K562 (cell line): ENCODE measurements around the gene CDC42EP2. TPM values are rescaled to one million over a fixed set of nuclear protein-coding genes. Genes with fewer than 3 reads are reported as not detected.

Source experiments
- ATAC-seq: fragments of 200-7000 bp; cut with Tn5 transposase; 3 replicates; pipeline ENCODE4 v1.9.1; 2020; ENCODE audit warnings: moderate library complexity
- BruUV-seq: library from RNA; stranded (reverse); fragments of 400-500 nt; replicated peaks from 2 replicates; lab custom pipeline; 2021; lab: Mats Ljungman, UMichigan
- CTCF ChIA-PET: fragments of 300-600 bp; formaldehyde crosslinking; extraction: SDS; loops from one replicate; lab custom pipeline; 2021; ENCODE audit warnings: low intra/inter-chr PET ratio; lab: Yijun Ruan, JAX
- POLR2A ChIA-PET: fragments of 300-600, 350-650 bp; sonication (Branson Sonifier 250); formaldehyde crosslinking; extraction: SDS; loops from one replicate; lab custom pipeline; 2021; ENCODE audit warnings: antibody characterized with exemption, inconsistent platforms; lab: Yijun Ruan, JAX
- DNase-seq, 4 experiments: peaks; one replicate each; pipeline versions ENCODE4 v3.0.0 to v3.0.0-alpha.2; 2011 to 2018; ENCODE audit warnings: low spot score in 3 of 4, mixed read lengths in 3 of 4; ENCODE audit errors: extremely low read depth in 1 of 4
- FAIRE-seq: peaks from 2 replicates; lab custom pipeline; 2011; peaks lifted over from hg19 to GRCh38; lab: Jason Lieb, UNC
- H2AFZ ChIP-seq: 2 replicates; pipeline ENCODE4 v1.6.0; 2011; ENCODE audit warnings: low read depth, low read length, control low read depth, inconsistent platforms
- H3K27ac ChIP-seq: fragments of 200-600 bp; 3 replicates; pipeline ENCODE4 v1.8.0; 2011; ENCODE audit warnings: low read depth, mild to moderate bottlenecking, control low read depth, inconsistent platforms, low read length, moderate library complexity, mixed read lengths; ENCODE audit errors: extremely low read depth
- H3K27me3 ChIP-seq, 2 experiments: fragments of 300-600 bp in 1 of 2; 2 replicates in 1 of 2; 3 replicates in 1 of 2; pipeline versions ENCODE4 v1.6.0 to v1.8.0; 2011; ENCODE audit warnings: inconsistent platforms in 2 of 2, low read length in 2 of 2, mild to moderate bottlenecking in 1 of 2, mixed read lengths in 1 of 2, moderate library complexity in 1 of 2; ENCODE audit not compliant: control insufficient read depth in 2 of 2, insufficient read depth in 2 of 2
- H3K36me3 ChIP-seq: fragments of 300-600 bp; 3 replicates; pipeline ENCODE4 v1.8.0; 2011; ENCODE audit warnings: mild to moderate bottlenecking, low read length, inconsistent platforms; ENCODE audit not compliant: control insufficient read depth, insufficient read depth
- H3K4me1 ChIP-seq, 2 experiments: fragments of 200-600 bp in 1 of 2; replicated peaks in 1 of 2; 2 replicates in 1 of 2; 3 replicates in 1 of 2; pipeline versions ENCODE4 v1.5.1 to v1.8.0; 2011; ENCODE audit warnings: inconsistent platforms in 2 of 2, low read length in 2 of 2, mild to moderate bottlenecking in 1 of 2, mixed read lengths in 1 of 2, moderate library complexity in 1 of 2; ENCODE audit not compliant: control insufficient read depth in 2 of 2, insufficient read depth in 2 of 2
- H3K4me2 ChIP-seq: 2 replicates; pipeline ENCODE4 v1.6.1; 2011; ENCODE audit warnings: low read length, control low read depth, inconsistent platforms, mixed read lengths; ENCODE audit not compliant: insufficient read depth
- H3K4me3 ChIP-seq: fragments of 200-600 bp; sonication (generic), shearing (Covaris generic); 2 replicates; pipeline ENCODE4 v1.5.1; 2016; ENCODE audit warnings: control low read depth, inconsistent platforms
- H3K79me2 ChIP-seq: fragments of 200-600 bp; 3 replicates; pipeline ENCODE4 v1.8.0; 2011; ENCODE audit warnings: low read length, inconsistent platforms; ENCODE audit not compliant: control insufficient read depth, insufficient read depth
- H3K9ac ChIP-seq, 2 experiments: 2 replicates each; pipeline versions ENCODE4 v1.6.0 to v1.6.1; 2011; ENCODE audit warnings: low read depth in 2 of 2, low read length in 2 of 2, control low read depth in 1 of 2, inconsistent platforms in 1 of 2, mild to moderate bottlenecking in 1 of 2, mixed read lengths in 1 of 2; ENCODE audit not compliant: insufficient read depth in 1 of 2
- H3K9me1 ChIP-seq: one replicate; pipeline ENCODE4 v1.6.0; 2011; ENCODE audit warnings: inconsistent platforms, mild to moderate bottlenecking, low read length, moderate library complexity; ENCODE audit not compliant: control insufficient read depth, insufficient read depth
- H3K9me3 ChIP-seq: replicated peaks from 2 replicates; pipeline ENCODE4 v1.5.1; 2011; ENCODE audit warnings: low read depth, low read length, inconsistent platforms; ENCODE audit not compliant: control insufficient read depth, insufficient read depth
- H4K20me1 ChIP-seq: replicated peaks from 2 replicates; pipeline ENCODE4 v1.6.1; 2011; ENCODE audit warnings: low read length, inconsistent platforms, mixed read lengths; ENCODE audit not compliant: control insufficient read depth, insufficient read depth
- ARID4B ChIP-seq: sonication (generic); formaldehyde crosslinking; IDR thresholded peaks from 2 replicates; pipeline ENCODE4 v1.8.0; 2022; ENCODE audit warnings: mild to moderate bottlenecking, missing genetic modification reagents
- BCOR ChIP-seq: fragments of 450-650 bp; IDR thresholded peaks from 2 replicates; pipeline ENCODE4 v1.6.1; 2016
- E2F6 ChIP-seq, 2 experiments: IDR thresholded peaks; 2 replicates each; pipeline ENCODE4 v1.6.1; 2011; ENCODE audit warnings: borderline replicate concordance in 1 of 2, control low read depth in 1 of 2, low read depth in 1 of 2, low read length in 1 of 2, mild to moderate bottlenecking in 1 of 2, mixed read lengths in 1 of 2, moderate library complexity in 1 of 2; ENCODE audit not compliant: insufficient read depth in 1 of 2, insufficient read length in 1 of 2, poor library complexity in 1 of 2, severe bottlenecking in 1 of 2; ENCODE audit errors: extremely low read depth in 1 of 2
- FOXP1 ChIP-seq: sonication (generic); formaldehyde crosslinking; IDR thresholded peaks from 2 replicates; pipeline ENCODE4 v1.8.0; 2022; ENCODE audit warnings: mild to moderate bottlenecking, missing genetic modification reagents
- MEF2D ChIP-seq: conservative IDR thresholded peaks from 2 replicates; pipeline ENCODE4 v1.6.1; 2016; ENCODE audit warnings: low read depth, missing genetic modification characterization, missing compliant biosample characterization
- POLR2AphosphoS5 ChIP-seq: IDR thresholded peaks from 2 replicates; pipeline ENCODE4 v1.6.1; 2011; ENCODE audit warnings: mild to moderate bottlenecking, low read depth, low read length, moderate library complexity; ENCODE audit not compliant: control insufficient read depth, insufficient read depth
- SMAD3 ChIP-seq: fragments of 450-650 bp; formaldehyde crosslinking; conservative IDR thresholded peaks from 2 replicates; pipeline ENCODE4 v1.4.0; 2020; ENCODE audit warnings: mild to moderate bottlenecking
- STAG1 ChIP-seq: sonication (generic); formaldehyde crosslinking; IDR thresholded peaks from 2 replicates; pipeline ENCODE4 v1.5.0; 2020; ENCODE audit warnings: missing genetic modification reagents, borderline replicate concordance
- TSHZ1 ChIP-seq: fragments of 250-450 bp; sonication (Bioruptor Pico); IDR thresholded peaks from 2 replicates; pipeline ENCODE4 v1.4.0; 2020; ENCODE audit warnings: mild to moderate bottlenecking, moderate library complexity
- ZNF512 ChIP-seq: IDR thresholded peaks from 2 replicates; pipeline ENCODE4 v1.6.1; 2016; ENCODE audit warnings: missing genetic modification characterization, missing compliant biosample characterization
- ZNF696 ChIP-seq: fragments of 250-450 bp; sonication (Bioruptor Pico); conservative IDR thresholded peaks from 2 replicates; pipeline ENCODE4 v1.4.0; 2020; ENCODE audit warnings: mild to moderate bottlenecking, moderate library complexity
- WGBS: fragments of 100-300 bp; shearing (Covaris generic); methylation state at CpG from one replicate; pipeline ENCODE4 v1.1.6; 2016; ENCODE audit warnings: low coverage, mixed read lengths; ENCODE audit not compliant: insufficient coverage; ENCODE audit errors: missing lambda C conversion rate; 5-methylcytosine and 5-hydroxymethylcytosine counted together
- in situ Hi-C: fragments of 300-500 bp; cut with MboI; formaldehyde crosslinking; loops from 4 replicates; pipeline ENCODE4 v1.15.0; 2018; ENCODE audit warnings: inconsistent platforms, mixed read lengths
- intact Hi-C: fragments of 100-400 bp; cut with micrococcal nuclease; formaldehyde crosslinking; loops from 2 replicates; pipeline ENCODE4 v1.14.2; 2022
- polyA plus RNA-seq, 8 experiments: library from polyadenylated mRNA; depleted of rRNA in 4 of 8; stranded (reverse) in 5 of 8; unstranded in 3 of 8; fragments of >200 nt; fragmentation: Nextera tagmentation in 2 of 8; fragmentation: Illumina TruSeq in 1 of 8; extraction: Ambion mirVana in 2 of 8; extraction: Trizol in 1 of 8; gene quantifications; 2 replicates each; pipeline versions ENCODE4 v1.2.1 to v1.2.3, GENCODE V29; 2011 to 2014; ENCODE audit warnings: inconsistent platforms in 1 of 8, missing spikeins in 1 of 8
- total RNA-seq, 7 experiments: library from RNA; depleted of rRNA in 6 of 7; stranded (reverse); fragments of >200 nt in 6 of 7; fragmentation: Illumina TruSeq in 2 of 7; extraction: Trizol in 2 of 7; gene quantifications; 2 replicates each; pipeline versions ENCODE4 v1.2.1 to v1.2.3, GENCODE V29; 2011 to 2021; ENCODE audit warnings: low replicate concordance in 1 of 7

The CDC42EP2 gene
- total and polyA plus RNA-seq, 9 of the 15 experiments (the other 6 are each of a cell fraction or from before 2014, with no cell fraction given), result 0.27 to 3.5 (median 0.83) TPM; not detected in 1

- Histone ChIP-seq H3K9ac (no peak overlapping the region), H3K79me2 (no peaks in the 10 kb centered on the region), H3K36me3 (peaks cover 7% of the 10 kb centered on the region; the same call in 2 of the 3 replicates), H3K9me3 (no peaks in the 10 kb centered on the region), H3K27ac (no peak overlapping the region), H3K4me2 (no peak overlapping the region), H4K20me1 (no peaks in the 10 kb centered on the region), H3K9me1 (no peaks in the 10 kb centered on the region), H2AFZ (no peak overlapping the region), H3K4me1 (peaks cover 0 to 8% of the 10 kb centered on the region in 2 experiments; a peak in 3 of 5 replicates), H3K4me3 (no peak overlapping the region), H3K27me3 (no peaks in the 10 kb centered on the region)
- BruUV-seq, result no TSS peak
- POLR2A ChIA-PET, result interaction anchor here (0.6 to 1.6 kb wide), 3 partner anchors 11 to 205 kb away, joined by 3 to 7 read pairs (median 3); partner anchors contain the start of genes FAU and MRPL49
- intact Hi-C loops, result no loop called here
- CTCF ChIA-PET, result no interaction called here
- WGBS, result 71% methylated on average over 8 of the region's 8 CpGs
- ATAC-seq, result no peak
- no peak for DNase-seq
- FAIRE-seq, result no peak
- in situ Hi-C loops, result no loop called here
- TF ChIP-seq SMAD3 (no peak), BCOR (no peak), ZNF512 (tag) (no peak), TSHZ1 (CRISPR knock-in tag) (no peak), POLR2AphosphoS5 (no peak), ZNF696 (CRISPR knock-in tag) (no peak), STAG1 (CRISPR knock-in tag) (no peak), ARID4B (CRISPR knock-in tag) (no peak), E2F6 (IDR thresholded peaks at IDR 0.05; ENCODE audit: borderline replicate concordance in 1 of 2, extremely low read depth in 1 of 2, insufficient read depth in 1 of 2, insufficient read length in 1 of 2, low read depth in 1 of 2, low read length in 1 of 2, poor library complexity in 1 of 2, severe bottlenecking in 1 of 2) (no peak), FOXP1 (CRISPR knock-in tag) (no peak), MEF2D (no peak)
Observed at GRCh38 chr11:65327021-65327420, 12.4 kb downstream of the CDC42EP2 start.
